ENCODE measurements around the gene STBD1.
"Not testable (repeated sequence)": the region's sequence is repeated elsewhere in the genome, so short reads cannot be mapped to it uniquely, and the experiment has no call there.

The STBD1 gene

GRCh38 chr4:76342803-76343202, 36.3 kb downstream of the STBD1 start:
- Histone ChIP-seq H4K20me1 (ENCODE audit: insufficient read depth, low read length) (no peaks in the 10 kb centered on the region), H3K27ac (ENCODE audit: low read length) (no peak overlapping the region), H3K36me3 (replicated peaks; ENCODE audit: low read depth, low read length) (no peaks in the 10 kb centered on the region), H3K9me3 (ENCODE audit: insufficient read depth, low read length) (no peaks in the 10 kb centered on the region), H2AFZ (ENCODE audit: low read depth, low read length) (no peak overlapping the region), H3K4me1 (ENCODE audit: low read length) (no peaks in the 10 kb centered on the region), H3K4me3 (ENCODE audit: low read length) (no peak overlapping the region), H3K4me2 (ENCODE audit: low read length) (no peak overlapping the region), H3K79me2 (ENCODE audit: low read length) (no peaks in the 10 kb centered on the region), H3K9ac (ENCODE audit: low read length) (no peak overlapping the region), H3K27me3 (ENCODE audit: low read depth, low read length) (no peaks in the 10 kb centered on the region)
- TF ChIP-seq EZH2phosphoT487 (IDR thresholded peaks at IDR 0.05; ENCODE audit: low read depth) (no peak), CTCF (IDR thresholded peaks at IDR 0.05; ENCODE audit: low read depth, low read length) (no peak)

GRCh38 chr4:76354517-76355473, 48.3 kb downstream of the STBD1 start:
- H3K4me1 ChIP-seq (ENCODE audit: low read length) = no peaks in the 10 kb centered on the region
- TF ChIP-seq CTCF (IDR thresholded peaks at IDR 0.05; ENCODE audit: low read depth, low read length) = no peak
- TF ChIP-seq EZH2phosphoT487 (IDR thresholded peaks at IDR 0.05; ENCODE audit: low read depth) = no peak
- no peaks in the 10 kb centered on the region for H3K27me3 ChIP-seq (ENCODE audit: low read depth, low read length)
- H2AFZ ChIP-seq (ENCODE audit: low read depth, low read length) = no peak overlapping the region
- no peak overlapping the region for H3K9ac ChIP-seq (ENCODE audit: low read length)
- no peaks in the 10 kb centered on the region for H3K79me2 ChIP-seq (ENCODE audit: low read length)
- no peaks in the 10 kb centered on the region for H3K36me3 ChIP-seq (replicated peaks; ENCODE audit: low read depth, low read length)
- peaks cover 9% of the 10 kb centered on the region; the same call in 1 of the 2 replicates for H3K9me3 ChIP-seq (ENCODE audit: insufficient read depth, low read length)
- H3K27ac ChIP-seq (ENCODE audit: low read length) = no peak overlapping the region
- no peak overlapping the region for H3K4me3 ChIP-seq (ENCODE audit: low read length)
- H4K20me1 ChIP-seq (ENCODE audit: insufficient read depth, low read length) = no peaks in the 10 kb centered on the region
- no peak overlapping the region for H3K4me2 ChIP-seq (ENCODE audit: low read length)

GRCh38 chr4:76357981-76358380, 51.4 kb downstream of the STBD1 start:
- no peak overlapping the region for H3K4me3 ChIP-seq (ENCODE audit: low read length)
- no peaks in the 10 kb centered on the region for H3K4me1 ChIP-seq (ENCODE audit: low read length)
- no peaks in the 10 kb centered on the region for H3K79me2 ChIP-seq (ENCODE audit: low read length)
- no peak for TF ChIP-seq EZH2phosphoT487 (IDR thresholded peaks at IDR 0.05; ENCODE audit: low read depth)
- TF ChIP-seq CTCF (IDR thresholded peaks at IDR 0.05; ENCODE audit: low read depth, low read length) = no peak
- H3K27ac ChIP-seq (ENCODE audit: low read length) = no peak overlapping the region
- no peak overlapping the region for H3K4me2 ChIP-seq (ENCODE audit: low read length)
- no peaks in the 10 kb centered on the region for H3K27me3 ChIP-seq (ENCODE audit: low read depth, low read length)
- no peaks in the 10 kb centered on the region for H3K36me3 ChIP-seq (replicated peaks; ENCODE audit: low read depth, low read length)
- no peak overlapping the region for H3K9ac ChIP-seq (ENCODE audit: low read length)
- no peak overlapping the region for H2AFZ ChIP-seq (ENCODE audit: low read depth, low read length)
- peaks cover 9% of the 10 kb centered on the region; the same call in 1 of the 2 replicates for H3K9me3 ChIP-seq (ENCODE audit: insufficient read depth, low read length)
- no peaks in the 10 kb centered on the region for H4K20me1 ChIP-seq (ENCODE audit: insufficient read depth, low read length)

- not testable (repeated sequence) for H3K4me3 ChIP-seq (ENCODE audit: low read length); H3K36me3 ChIP-seq (replicated peaks; ENCODE audit: low read depth, low read length); H4K20me1 ChIP-seq (ENCODE audit: insufficient read depth, low read length); H3K27ac ChIP-seq (ENCODE audit: low read length); H3K9me3 ChIP-seq (ENCODE audit: insufficient read depth, low read length); H3K79me2 ChIP-seq (ENCODE audit: low read length); H2AFZ ChIP-seq (ENCODE audit: low read depth, low read length); H3K4me1 ChIP-seq (ENCODE audit: low read length); H3K27me3 ChIP-seq (ENCODE audit: low read depth, low read length); H3K4me2 ChIP-seq (ENCODE audit: low read length); H3K9ac ChIP-seq (ENCODE audit: low read length)
These were observed 53.4 kb downstream of the STBD1 start for GRCh38 chr4:76359881-76360466.
